LNCaP clone FGC (cell line): ENCODE data around the gene USP34.

Experiments
- DNase-seq: peaks from one replicate; pipeline ENCODE4 v3.0.0-alpha.2; 2011; ENCODE audit warnings: low read depth
- H3K4me3 ChIP-seq: 2 replicates; pipeline ENCODE4 v1.5.1; 2011; ENCODE audit warnings: mild to moderate bottlenecking, low read depth, low read length, control low read depth
- TF ChIP-seq, protein P1 (sequence below): IDR thresholded peaks from 2 replicates; pipeline ENCODE4 v1.5.1; 2012; ENCODE audit warnings: mild to moderate bottlenecking; ENCODE audit not compliant: control insufficient read depth, insufficient read depth; ENCODE audit errors: extremely low read depth

USP34 gene

DNA sequence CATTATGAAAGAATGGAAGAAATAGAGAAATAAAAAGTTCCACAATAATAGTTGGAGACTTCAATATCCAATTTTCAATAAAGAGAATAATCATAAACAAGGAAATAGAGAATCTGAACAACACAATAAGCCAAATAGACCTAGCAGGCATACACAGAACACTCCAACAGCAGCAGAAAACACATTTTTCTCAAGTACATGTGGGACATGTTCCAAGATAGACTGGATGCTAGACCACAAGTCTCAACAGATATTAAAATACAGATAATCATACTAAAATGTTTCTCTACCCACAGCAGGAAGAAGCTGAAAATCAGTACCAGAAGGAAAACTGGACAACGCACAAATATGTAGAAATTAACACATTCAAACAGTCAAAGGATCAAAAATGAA is 113.9 kb downstream of the USP34 start:
- TF ChIP-seq, protein P1, sequence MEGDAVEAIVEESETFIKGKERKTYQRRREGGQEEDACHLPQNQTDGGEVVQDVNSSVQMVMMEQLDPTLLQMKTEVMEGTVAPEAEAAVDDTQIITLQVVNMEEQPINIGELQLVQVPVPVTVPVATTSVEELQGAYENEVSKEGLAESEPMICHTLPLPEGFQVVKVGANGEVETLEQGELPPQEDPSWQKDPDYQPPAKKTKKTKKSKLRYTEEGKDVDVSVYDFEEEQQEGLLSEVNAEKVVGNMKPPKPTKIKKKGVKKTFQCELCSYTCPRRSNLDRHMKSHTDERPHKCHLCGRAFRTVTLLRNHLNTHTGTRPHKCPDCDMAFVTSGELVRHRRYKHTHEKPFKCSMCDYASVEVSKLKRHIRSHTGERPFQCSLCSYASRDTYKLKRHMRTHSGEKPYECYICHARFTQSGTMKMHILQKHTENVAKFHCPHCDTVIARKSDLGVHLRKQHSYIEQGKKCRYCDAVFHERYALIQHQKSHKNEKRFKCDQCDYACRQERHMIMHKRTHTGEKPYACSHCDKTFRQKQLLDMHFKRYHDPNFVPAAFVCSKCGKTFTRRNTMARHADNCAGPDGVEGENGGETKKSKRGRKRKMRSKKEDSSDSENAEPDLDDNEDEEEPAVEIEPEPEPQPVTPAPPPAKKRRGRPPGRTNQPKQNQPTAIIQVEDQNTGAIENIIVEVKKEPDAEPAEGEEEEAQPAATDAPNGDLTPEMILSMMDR = no peak
- no peak overlapping the region for H3K4me3 ChIP-seq
- no peak for DNase-seq

DNA sequence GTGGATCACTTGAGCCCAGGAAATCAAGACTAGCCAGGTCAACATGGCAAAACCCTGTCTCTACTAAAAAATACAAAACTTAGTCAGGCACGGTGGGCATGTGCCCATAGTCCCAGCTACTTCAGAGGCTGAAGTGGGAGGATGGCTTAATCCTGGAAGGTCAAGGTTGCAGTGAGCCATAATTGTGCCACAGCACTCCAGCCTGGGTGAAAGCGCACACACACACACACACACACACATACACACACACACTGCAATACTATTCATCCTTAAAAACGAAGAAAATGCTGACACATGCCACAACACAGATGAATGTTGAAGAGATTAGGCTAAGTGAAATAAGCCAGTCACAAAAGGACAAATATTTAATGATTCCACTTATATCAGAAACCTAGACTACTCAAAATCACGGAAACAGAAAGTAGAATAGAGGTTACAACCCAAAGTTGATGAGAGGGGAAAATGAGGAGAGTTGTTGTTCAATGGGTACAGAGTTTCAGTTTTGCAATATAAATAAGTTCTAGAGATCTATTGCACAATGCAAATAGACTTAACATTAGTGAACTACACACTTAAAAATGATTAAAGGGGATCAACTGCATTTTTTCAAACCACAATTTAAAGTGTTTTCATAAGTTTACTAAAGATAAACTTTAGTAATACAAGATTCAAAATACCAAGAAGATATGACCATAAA is 114.5 kb downstream of the USP34 start:
- TF ChIP-seq, protein P1 = no peak
- H3K4me3 ChIP-seq = no peak overlapping the region
- no peak for DNase-seq

DNA sequence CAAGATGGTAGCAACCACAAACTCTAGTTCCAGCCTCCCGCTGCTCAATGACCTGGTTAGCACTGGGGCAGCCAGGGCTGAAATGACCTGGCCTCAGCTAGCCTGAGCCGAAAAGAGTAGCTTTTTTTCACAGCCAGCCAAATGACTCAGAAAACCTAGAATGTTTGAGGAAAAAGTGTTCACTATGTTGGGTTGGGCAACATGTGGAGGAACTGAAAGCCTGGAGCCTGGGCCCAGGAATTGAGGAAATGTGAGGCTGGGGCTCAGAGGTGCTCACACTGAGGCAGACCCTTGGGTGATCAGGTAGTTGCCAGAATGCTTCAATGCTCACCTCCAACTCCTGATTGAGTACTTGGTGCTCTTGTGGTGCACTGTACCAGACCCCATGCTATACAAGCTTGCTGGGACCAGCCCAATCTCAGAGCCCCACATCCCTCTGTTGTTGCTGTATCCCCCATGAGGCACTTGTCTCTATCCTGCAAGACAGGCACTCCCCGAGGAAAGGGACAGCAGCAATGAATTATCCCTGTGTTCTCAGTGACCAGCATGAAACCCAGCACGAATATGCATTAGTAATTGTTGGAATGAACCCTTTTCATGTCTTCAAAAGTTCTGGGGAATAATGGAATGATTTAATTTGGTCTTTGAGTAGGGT is 116.2 kb downstream of the USP34 start:
- no peak for DNase-seq
- no peak overlapping the region for H3K4me3 ChIP-seq
- TF ChIP-seq, protein P1 = no peak

DNA sequence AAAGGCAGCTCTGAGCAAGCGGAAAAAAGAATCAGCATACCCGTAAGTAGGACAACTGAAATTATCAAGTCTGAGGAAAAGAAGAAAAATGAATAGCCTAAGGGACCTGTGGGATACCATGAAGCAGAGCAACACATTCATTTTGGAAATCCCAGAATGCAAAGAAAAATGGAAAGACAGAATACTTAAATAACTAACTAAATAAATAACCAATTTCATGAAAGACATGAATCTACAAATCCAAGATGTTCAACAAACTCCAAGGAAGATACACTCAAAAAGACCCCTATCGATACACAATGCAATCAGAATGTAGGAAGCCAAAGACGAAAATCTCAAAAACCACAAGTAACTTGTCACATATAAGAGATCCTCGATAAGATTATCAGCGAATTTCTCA is 117.0 kb downstream of the USP34 start:
- TF ChIP-seq, protein P1 = no peak
- no peak overlapping the region for H3K4me3 ChIP-seq
- no peak for DNase-seq

DNA sequence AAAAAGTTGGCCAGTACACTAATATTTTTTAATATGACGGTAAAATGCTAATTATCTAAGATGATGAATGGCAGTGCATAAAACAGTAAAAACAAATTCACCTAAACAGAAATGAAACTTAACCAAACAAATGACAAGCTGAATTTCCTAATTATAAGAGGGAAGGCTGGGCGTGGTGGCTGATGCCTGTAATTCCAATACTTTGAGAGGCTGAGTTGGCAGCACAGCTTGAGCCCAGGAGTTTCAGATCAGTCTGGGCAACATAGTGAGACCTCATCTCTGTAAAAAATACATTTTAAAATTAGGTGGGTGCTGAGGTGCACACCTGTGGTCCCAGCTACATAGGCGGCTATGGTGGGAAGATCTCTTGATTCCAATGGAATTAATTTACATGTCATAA is 120.1 kb downstream of the USP34 start:
- DNase-seq = no peak
- TF ChIP-seq, protein P1 = no peak
- H3K4me3 ChIP-seq = no peak overlapping the region

DNA sequence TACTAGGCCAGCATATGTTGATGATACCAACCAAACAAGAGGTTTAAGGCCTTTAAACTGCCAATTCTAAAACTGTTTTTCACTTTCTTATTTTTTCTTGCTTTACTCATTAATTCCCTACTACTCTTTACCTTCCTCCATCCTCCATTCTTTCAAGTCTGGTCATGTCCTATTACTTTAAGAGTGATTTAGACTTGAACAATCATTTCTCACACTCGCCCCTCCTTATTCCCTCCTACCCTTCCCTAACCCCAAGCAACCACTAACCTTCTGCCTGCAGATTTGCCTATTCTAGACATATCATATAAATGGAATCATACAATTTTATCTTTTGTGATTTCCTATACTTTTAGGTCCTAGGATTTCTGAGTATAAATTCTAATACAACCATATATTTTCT is 127.7 kb downstream of the USP34 start:
- DNase-seq = no peak
- TF ChIP-seq, protein P1 = no peak

DNA sequence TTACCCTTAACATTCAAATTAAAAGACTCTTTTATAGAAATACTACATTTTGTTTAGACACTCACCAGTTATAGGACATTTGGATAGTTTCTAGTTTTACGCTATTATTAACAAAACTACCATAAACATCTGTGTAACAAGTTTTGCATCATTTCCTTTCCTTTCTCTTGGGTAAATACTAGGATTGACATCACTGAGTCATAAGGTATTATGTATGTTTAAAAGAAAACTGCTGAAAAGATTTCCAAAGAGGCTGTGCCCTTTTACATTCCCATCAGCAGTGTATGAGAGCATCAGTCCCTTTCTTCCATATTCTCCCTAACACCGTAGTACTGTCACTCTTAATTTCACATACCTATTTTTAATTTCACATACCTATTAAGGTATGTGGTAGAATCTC is 130.6 kb downstream of the USP34 start:
- H3K4me3 ChIP-seq = no peak overlapping the region
- no peak for DNase-seq
- TF ChIP-seq, protein P1 = no peak

More for the DNA sequence above, 127.7 kb downstream of the USP34 start:
- H3K4me3 ChIP-seq = no peak overlapping the region
